ENCODE results near the gene ESR1.
"Not testable (repeated sequence)": the region's sequence is repeated elsewhere in the genome, so short reads cannot be mapped to it uniquely, and the experiment has no call there.

The ESR1 gene

DNA sequence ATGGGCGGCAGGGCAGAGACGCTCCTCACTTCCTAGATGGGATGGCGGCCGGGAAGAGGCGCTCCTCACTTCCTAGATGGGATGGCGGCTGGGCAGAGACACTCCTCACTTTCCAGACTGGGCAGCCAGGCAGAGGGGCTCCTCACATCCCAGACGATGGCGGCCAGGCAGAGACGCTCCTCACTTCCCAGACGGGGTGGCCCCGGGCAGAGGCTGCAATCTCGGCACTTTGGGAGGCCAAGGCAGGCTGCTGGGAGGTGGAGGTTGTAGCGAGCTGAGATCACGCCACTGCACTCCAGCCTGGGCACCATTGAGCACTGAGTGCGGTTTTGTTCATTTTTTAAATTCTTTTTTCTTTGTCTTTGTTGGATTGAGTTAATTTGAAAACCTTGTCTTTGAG, 92.3 kb downstream of the ESR1 start:
- DNase-seq, result not testable (repeated sequence)

DNA sequence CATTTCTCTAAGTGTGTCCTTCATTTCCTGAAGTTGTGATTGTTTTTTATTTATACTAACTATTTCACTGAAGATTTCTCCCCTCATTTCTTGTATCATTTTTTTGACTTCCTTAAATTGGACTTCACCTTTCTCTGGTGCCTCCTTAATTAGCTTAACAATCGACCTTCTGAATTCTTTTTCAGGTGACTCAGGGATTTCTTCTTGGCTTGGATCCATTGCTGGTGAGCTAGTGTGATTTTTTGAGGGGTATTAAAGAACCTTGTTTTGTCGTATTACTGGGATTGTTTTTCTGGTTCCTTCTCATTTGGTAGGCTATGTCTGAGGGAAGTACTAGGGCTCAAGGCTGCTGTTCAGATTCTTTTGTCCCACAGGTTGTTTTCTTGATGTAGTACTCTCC, 92.8 kb downstream of the ESR1 start:
- no peak for DNase-seq

DNA sequence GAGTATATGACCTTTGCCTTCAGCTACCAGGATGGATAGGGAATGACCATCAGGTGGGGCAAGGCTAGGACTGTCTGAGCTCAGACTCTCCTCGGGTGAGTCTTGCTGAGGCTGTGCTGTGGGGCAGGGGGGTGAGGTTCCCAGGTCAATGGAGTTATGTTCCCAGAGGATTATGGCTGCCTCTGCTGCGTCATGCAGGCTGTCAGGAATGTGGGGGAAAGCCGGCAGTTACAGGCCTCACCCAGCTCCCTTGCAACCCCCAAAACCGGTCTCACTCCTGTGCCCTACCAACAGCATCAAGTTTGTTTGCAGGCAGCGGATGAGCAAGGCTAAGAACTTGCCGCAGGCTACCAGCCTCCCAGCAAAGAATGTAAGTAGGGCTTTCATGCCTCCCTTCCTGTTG, 93.5 kb downstream of the ESR1 start:
- DNase-seq, result no peak

DNA sequence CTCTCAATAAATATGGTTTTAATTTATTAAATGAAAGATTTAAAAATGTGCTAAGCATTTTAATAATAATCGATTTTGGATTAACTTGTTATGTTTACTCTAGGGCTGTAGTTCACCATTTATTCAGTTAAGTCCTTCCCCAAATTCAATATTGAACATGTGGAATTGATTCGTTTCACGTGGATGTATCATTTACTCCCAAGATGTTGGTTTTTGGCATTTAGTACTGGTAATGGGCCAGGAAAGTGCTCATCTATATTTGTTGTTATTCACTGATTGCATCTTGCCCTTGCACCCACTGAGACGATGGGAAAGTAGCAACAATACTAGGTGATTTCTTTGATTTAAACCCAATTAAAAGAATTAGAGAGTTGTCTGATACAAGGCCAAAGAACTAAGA, 97.1 kb downstream of the ESR1 start:
- DNase-seq, result no peak

DNA sequence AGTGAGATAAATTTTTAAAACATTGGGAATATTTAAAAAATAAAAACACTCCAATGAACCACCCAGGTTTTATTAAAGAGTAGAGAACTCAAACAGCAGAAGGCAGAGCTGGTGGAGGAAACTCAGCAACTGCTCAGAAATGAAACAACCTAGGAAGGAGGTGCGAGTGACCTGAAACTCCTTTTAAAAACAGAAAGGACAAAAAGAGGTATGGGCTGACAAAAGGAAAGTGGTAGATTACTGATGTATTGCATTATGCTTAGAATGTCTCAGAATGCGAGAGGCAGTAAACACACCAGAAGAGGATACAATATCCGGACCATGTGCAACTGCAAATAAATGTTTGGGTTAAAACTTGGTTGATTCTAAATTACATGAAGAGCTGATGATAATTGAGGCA, 97.6 kb downstream of the ESR1 start:
- no peak for DNase-seq

DNA sequence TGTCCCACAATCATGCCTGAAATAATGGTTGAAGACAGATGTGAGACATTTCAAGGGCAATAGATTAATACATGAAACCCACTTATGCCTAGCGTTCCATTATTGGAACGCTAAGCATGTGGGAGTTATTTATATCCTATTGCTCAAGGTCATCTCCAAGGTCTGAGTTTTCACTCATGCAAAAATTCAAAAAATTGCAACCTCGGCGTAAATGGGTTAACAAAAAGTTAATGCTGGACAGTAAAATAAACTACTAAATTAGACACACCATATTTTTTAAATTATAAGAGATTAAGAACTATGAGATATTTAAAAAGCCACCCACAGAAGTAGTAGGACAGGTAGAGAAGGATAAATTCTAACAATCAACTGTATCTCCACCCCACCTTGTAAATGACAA, 98.4 kb downstream of the ESR1 start:
- DNase-seq, result no peak

DNA sequence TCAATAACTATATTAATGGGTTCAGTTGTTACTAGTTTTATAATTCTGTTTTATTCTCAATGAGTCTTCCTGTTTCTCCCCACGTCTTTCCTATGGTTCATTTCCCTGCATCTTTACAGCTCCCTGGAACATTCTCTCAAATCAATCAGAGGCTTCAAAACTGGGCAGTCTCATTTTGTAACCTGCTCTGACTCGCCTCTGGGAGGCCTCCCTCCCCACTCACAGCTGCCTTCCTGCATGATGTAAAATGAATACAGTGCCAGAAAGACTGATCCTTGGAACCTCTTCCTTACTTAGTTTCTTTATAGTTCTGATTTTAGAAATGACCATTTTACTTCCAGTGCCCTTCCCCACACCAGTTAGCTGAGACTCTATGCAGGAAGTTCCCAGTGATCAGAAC, 103.9 kb downstream of the ESR1 start:
- DNase-seq, result no peak

DNA sequence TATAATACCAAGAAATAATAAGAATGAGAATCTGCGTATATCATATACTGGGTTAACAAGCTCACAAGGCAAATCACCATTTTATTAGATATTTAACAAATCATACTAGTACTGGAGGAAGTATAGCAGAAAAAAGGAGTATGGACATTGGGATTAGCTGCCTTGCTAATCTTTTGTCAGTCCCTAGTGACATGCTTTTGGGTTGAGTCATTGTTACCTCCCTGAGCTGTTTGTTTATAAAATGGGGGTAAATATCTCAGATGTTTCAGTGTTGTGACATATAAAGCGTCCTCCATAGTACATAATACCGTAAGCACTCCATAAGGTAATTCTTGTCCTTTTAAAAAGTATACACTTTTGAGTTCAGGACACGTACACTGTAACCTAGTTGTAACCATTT, 107.0 kb downstream of the ESR1 start:
- no peak for DNase-seq

DNA sequence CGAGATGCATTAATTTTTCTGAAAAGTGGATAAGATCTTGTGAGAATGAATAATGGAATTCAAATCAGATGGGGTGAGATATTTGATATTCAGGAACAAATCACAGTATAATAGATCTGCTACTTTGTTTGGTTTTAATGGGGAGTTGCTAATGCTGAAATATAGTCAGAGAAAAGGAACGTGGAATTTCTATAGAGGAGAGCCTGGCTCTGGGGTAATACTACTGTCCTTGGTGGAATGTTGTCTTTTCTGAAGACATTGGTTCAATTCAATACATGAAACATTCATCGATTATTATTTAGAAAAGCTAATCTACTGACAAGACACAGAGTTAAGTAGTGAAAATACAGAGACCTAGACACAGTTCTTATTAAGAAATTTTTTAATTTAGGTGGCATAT, 108.6 kb downstream of the ESR1 start:
- DNase-seq, result no peak

DNA sequence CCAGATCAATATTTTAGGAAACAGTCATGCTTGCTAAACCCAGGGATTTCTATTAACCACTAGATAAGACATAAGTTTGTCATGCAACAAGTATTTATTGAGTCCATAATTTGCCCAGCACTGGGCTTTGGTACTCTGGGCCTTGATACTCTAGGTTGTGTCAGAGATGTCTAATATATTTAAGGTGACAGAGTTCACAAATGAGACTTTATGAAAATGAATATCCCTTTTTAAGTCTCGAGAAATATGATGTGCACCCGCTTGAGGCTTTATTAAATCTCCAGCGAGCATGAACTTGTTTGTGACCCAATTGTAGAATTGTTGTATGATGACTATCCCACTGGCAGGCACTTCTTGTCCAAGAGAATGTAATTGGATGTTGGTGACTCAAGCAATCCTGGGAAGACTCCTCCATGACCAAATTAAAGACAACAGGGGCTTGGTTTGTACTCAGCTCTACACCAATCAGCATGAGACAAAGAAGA, 109.2 kb downstream of the ESR1 start:
- no peak for DNase-seq

DNA sequence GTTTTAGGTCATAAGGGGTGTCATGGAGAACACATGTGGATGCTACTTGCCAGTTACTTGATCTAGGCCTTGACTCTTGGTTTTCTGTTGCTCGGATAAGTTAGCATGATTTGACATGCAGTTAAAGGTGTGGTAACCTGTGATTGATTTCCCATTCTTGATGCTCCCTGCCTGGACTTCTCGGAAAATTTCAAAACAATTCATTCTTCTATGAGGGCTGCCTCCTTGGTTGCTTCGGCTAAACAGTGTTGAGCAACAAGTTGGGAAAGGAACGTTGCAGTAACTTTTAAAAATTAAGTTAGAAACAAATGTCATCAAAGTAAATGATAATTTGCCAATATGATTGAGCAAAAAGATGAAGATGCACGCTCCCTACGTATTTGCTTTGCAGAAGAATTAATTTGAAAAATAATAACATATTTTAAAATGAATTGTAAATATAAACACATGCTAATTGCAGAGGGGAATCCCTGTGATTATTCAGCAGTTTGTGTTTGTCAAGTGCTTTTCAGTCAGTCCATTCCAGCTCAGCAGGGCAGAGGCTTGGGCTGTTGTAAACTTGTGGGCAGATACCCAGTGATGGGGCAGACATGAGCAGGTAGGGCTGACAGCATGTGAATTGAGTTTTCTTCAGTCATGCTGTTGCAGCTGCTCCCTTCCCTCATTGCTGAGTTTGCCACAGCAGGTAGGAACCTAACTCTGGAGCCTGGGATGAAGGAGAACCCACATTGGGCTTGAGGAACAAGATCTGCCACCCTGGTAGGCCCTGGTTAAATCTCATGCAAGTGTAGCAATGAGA, 110.2 kb downstream of the ESR1 start:
- no peak for DNase-seq

DNA sequence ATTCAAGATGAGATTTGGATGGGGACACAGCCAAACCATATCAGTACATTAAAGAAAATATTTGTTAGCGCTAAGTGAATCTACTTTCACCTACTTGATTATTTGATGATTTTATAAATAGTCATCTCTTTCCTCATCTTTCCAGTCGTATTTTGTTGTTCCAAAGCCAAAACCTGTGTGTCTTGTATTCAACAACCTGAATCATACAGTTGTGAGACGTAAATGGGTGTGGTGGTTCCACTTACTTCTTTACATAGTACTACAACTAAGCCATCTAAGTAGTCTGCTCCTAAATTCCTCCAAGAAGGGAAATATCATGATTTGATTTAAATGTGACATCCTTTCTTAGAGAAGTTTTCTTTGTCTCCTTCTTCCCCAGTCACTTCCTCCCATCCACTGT, 132.8 kb downstream of the ESR1 start:
- DNase-seq, result no peak

DNA sequence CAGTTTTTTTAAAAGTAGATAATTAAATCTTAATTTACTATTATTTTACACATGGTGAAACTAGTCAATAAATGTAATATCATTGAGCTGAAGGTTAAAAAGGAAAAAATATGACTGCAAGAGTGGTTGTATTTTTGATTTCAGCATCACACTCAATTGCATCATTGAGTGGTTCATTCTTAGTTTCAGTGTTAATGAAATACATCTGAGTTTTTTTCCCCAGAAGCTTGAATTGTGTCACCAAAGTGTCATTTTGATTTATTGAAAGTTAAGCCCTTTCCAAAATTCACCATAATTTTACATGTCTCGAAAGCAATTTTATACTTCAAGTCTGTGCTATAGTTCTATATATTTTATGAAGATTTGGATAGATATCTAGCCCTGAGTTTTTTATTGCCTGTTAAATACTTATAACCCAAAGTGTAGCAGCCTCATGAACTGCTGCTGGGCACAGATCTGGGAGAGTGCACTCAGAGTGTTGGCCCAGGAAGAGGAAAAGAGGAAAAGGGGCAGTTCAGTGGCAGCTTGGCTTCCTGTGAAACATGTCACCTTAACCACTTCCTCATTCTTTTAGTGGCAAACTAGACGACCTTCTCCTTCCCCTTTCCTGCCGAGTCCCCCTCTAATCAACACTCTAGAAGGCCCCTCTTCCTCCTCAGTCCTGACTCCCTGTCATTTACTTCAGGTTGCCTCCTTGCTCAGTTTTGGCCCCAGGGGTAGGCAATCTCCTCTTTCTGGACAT, 140.7 kb downstream of the ESR1 start:
- DNase-seq, result no peak

DNA sequence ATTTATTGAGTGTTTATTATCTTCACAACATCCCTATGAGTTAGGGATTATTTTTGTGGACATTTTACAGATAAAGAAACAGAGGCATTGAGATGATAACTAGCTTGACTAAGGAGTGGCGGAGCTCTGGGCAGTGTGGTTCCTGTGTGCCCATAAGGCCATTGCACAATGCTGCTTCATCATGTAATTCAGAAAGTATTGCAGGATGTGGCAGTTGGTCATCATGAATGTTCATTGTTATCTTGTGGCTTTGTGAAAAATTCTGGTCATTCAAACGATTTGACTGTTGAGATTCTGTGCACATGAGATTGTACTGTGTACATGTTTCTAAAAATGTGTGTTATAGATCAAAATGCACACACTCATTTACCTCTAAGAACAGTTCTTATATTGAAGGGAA, 150.8 kb downstream of the ESR1 start:
- DNase-seq, result no peak

DNA sequence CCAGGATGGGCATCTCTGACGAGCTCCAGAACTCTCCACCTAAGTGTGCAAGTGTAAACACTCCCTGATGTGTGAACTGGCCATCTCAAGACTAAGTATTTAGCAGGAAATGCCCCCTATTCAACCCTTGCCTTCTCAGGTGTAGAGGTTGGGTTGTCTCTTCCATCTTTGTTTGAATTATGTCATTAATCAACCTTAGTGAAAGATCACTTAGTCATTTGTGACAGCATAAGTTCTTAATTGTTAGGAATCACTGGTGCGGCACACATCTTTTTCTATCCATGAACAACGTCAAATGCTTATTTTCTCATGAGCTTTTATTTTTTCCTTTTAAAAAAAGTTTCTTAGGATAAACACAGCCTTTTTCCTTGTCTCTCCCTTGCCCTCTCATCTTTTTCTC, 151.6 kb downstream of the ESR1 start:
- no peak for DNase-seq

DNA sequence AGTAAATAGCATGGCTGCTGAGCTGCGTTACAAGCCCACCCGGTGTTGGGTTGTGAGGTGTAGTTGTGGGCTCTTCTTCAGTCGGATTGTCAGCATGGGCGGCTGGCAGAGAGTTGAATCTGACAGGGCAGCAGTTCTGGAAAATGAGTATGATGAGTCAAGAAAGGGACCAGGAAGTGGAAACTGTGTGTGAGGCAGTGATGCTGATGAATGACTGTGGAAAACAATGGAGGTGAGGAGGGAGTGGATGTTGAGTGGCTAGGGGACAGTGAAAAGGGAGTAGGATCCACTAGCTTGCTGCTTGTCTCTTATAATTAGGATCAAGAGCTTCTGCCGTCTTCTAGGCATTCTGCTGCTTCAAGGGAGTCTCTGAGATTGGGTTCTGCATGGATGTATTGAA, 154.3 kb downstream of the ESR1 start:
- DNase-seq, result no peak

DNA sequence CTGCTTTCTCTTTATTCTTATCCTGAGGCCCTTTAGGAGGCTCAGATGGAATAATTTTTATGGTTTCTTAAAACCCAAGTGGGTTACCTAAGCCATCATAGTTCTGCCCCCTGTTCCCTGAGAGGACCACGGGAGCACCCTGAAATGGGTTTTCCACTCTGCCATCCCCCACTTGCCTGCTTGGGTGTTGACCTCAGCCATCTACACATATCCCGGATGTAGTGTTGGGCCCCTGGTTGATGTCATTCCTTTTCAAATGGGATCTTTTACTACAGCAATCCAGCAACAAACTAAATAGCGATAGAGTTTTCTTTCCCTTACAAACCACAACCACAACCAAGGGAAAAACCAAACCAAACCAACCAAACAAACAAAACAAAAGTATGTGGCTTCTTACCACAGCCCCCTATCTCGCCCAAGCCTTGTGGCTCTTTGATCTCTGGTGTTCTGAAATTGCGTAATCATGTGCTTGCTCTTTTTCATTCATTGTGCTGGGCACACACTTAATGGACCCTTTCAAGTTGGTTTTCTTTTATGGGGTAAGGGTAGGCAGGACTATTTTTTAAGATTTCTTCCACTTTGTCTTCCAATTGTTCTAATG, 154.9 kb downstream of the ESR1 start:
- no peak for DNase-seq

DNA sequence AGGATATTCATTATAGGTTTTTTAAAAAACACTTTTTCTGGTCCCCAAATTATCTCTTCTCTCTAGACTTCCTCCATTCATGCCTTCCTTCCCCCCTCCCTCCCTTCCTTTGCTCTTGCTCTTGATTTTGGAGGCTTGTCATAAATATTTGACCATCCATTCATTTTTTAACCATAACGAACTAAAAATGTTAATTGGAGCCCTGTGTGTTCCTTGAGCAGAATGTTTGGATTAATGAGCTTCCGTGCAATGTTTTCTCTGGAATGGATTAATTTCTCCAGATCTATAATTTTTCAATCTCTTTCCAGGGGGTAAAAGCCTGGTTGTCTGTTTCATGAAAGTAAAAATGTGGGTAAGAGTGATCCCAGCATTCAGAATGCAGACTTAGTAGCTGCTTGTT, 155.5 kb downstream of the ESR1 start:
- DNase-seq, result no peak

DNA sequence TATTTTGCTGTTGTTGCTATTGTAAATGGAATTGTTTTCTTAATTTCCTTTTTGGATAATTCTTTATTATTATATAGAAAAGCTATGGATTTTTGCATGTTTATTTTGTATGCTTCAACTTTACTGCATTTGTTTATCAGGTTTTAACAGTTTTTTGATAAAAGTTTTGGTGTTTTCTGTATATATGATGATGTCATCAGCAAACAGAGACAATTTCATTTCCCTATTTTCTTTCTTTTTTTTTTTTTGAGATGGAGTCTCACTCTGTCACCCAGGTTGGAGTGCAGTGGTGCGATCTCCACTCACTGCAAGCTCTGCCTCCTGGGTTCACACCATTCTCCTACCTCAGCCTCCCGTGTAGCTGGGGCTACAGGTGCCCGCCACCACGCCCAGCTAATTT, 156.9 kb downstream of the ESR1 start:
- DNase-seq, result not testable (repeated sequence)

DNA sequence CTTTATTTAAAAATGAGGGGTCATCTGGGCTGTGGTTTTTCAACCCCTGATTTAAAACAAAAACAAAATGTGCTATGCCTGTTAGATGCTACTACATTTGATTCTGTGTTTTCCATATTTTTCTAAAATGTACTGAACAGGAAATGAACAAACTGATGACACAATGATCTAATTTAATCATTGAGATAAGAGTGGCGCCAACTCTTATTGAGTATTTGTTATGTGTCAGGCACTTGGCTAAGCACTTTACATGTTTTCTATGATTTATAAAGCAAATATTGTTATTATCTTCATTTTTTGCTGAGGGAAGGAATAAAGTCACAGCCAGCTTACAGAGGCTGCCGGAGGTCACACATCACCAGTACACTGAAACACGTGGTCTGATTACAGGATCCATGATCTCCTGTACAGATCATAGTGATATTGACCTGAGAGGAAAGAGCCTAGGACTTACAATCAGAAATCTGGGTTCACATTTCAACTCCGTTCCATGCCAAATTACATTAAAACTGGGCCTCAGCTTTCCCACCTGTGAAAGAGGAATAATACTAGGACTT, 166.7 kb downstream of the ESR1 start:
- no peak for DNase-seq

DNA sequence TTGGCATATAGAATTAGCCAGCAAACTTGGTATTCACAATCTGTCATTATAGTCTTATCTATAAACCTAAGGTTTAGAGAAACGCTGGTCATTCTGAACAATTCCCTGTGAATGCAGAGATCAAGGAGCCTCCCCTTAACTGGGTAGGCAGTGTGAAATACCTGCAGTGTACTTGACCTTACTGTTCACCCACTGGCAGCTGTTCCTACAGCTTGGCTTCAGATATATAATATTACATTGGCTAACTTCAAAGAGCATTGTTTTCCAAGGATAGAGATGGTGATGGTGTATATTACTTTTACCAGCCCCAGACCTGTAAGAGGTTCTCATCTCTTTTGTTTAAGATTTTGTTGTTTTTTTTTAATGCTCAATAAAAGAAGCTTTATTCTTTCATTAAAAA, 168.3 kb downstream of the ESR1 start:
- no peak for DNase-seq

DNA sequence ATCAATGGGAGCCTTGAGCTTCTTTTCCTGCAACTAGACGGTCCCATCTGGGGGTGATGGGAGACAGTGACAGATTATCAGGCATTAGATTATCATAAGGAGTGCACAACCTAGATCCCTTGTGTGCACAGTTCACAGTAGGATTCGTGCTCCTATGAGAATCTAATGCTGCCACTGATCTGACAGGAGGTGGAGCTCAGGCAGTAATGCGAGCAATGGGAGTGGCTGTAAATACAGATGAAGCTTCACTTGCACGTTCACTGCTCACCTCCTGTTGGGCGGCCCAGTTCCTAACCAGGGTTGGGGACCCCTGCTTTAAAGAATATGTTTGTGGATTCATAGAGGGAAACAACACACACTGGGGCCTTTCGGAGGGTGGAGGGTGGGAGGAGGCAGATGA, 180.7 kb downstream of the ESR1 start:
- DNase-seq, result not testable (repeated sequence)

DNA sequence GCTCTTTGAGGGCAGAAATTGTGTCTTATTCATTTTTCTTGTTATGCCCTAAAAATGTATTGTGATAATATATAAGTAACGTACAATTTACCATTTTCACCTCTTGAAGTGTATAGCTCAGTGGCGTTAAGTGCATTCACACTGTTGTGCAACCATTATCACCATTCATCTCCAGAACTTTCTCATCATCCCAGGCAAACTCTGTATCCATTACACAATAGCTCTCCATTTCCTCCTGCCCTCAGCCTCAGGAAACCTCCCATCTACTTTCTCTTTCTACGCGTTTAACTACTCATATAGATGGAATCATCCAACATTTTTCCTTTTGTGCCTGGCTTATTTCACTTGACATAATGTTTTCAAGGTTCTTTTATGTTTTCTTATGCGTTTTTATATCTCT, 184.6 kb downstream of the ESR1 start:
- DNase-seq, result no peak

DNA sequence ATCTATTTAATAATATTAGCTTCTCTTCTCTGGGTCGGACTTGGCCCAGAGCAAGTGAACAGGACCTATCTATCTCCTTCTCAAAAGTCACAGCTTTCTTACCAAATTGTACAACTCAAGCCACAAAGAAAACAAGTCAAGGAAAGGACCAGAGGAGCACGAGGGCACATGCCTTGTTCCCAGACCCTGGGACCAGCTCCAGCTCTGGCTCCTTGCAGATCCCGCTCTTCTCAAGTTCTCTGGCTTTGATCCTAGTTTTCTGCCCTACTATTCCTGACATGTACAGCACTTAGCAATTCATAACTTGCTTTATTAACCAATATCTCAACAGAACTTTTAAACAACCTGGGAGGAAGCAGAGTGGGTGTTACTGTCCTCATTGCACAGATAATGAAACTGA, 185.9 kb downstream of the ESR1 start:
- no peak for DNase-seq

Data from left hindlimb (tissue), 1 donor.